Gastroesophageal sphincter (tissue), 3 donors: ENCODE data around the gene ROR1.

ENCODE experiments used
- POLR2A ChIP-seq, 2 donors: fragments of 450-650 bp; IDR thresholded peaks; one replicate each; pipeline ENCODE4 v1.6.1; 2017; ENCODE audit warnings: antibody characterized with exemption in 2 of 2, mild to moderate bottlenecking in 2 of 2, moderate library complexity in 1 of 2
- POLR2AphosphoS5 ChIP-seq: sonication (generic); formaldehyde crosslinking; IDR thresholded peaks from one replicate; pipeline ENCODE4 v1.6.1; 2017; ENCODE audit warnings: antibody characterized with exemption
- TF ChIP-seq, protein P1 (sequence below), 4 experiments: fragments of 200-600 bp in 2 of 4; fragments of 450-650 bp in 2 of 4; sonication (generic) in 1 of 4; IDR thresholded peaks; one replicate each; pipeline ENCODE4 v1.5.1; 2017 to 2019; ENCODE audit warnings: antibody characterized with exemption in 4 of 4, mild to moderate bottlenecking in 2 of 4, moderate library complexity in 2 of 4

DNA sequence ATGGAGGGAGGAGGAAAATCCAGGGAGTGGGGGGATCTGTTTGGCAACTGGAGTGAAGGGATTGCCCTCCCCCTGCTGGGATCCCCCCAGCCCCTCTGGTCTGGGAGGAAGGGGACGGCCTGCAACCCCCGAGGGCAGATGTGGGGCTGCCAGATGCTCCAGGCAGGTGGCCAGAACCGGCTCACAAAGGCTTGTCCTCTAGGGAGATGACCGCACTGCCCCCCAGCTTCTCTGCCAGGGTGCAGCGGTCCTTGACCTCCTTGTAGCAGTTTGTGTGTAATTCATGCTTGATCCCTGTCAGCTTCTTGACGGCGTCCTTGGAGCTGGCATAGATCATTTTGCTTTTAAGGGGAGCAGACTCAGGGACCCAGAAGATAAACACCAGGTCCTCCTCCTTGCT, 69.2 kb downstream of the ROR1 start:
- TF ChIP-seq, protein P1, sequence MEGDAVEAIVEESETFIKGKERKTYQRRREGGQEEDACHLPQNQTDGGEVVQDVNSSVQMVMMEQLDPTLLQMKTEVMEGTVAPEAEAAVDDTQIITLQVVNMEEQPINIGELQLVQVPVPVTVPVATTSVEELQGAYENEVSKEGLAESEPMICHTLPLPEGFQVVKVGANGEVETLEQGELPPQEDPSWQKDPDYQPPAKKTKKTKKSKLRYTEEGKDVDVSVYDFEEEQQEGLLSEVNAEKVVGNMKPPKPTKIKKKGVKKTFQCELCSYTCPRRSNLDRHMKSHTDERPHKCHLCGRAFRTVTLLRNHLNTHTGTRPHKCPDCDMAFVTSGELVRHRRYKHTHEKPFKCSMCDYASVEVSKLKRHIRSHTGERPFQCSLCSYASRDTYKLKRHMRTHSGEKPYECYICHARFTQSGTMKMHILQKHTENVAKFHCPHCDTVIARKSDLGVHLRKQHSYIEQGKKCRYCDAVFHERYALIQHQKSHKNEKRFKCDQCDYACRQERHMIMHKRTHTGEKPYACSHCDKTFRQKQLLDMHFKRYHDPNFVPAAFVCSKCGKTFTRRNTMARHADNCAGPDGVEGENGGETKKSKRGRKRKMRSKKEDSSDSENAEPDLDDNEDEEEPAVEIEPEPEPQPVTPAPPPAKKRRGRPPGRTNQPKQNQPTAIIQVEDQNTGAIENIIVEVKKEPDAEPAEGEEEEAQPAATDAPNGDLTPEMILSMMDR (IDR thresholded peaks at IDR 0.05) = no peak
- no peak for TF ChIP-seq POLR2AphosphoS5
- no peak for TF ChIP-seq POLR2A (IDR thresholded peaks at IDR 0.05)
